ENCODE data around the gene LSP1.
A peak's percentile ranks its signal among the peaks of the same experiment; 100 is the strongest.

Gene LSP1

DNA sequence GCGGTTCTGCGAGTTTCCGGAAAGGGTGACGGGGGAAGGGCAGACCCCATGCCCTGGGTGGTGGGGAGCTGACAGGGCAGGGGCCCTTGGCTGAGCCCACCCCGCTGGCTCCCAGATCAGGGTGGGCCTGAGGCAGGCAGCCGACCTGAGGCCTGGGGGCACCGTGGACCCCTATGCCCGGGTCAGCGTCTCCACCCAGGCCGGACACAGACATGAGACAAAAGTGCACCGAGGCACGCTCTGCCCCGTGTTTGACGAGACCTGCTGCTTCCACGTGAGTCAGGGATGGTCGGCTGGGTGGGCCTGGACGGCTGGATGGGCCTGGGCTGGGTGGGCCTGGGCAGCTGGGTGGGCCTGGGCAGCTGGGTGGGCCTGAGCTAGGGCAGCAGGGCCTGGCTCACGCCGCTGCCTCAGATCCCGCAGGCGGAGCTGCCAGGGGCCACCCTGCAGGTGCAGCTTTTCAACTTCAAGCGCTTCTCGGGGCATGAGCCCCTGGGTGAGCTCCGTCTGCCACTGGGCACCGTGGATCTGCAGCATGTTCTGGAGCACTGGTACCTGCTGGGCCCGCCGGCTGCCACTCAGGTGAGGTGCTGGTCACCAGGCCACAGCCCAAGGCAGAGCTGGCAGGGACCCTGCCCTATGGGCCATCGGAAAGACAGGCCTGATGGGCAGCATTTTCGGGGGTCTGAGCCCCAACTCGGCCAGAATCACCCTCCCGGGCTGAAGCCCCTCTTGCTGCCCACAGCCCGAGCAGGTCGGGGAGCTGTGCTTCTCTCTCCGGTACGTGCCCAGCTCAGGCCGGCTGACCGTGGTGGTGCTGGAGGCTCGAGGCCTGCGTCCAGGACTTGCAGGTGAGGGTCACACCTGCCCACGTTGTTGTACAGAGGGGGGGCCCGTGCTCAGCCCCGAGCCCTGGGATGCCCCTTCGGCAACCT, 16.6 kb upstream of the LSP1 start:
- no peak for DNase-seq (ENCODE audit: extremely low read depth in 1 of 2, low read depth in 1 of 2)

DNA sequence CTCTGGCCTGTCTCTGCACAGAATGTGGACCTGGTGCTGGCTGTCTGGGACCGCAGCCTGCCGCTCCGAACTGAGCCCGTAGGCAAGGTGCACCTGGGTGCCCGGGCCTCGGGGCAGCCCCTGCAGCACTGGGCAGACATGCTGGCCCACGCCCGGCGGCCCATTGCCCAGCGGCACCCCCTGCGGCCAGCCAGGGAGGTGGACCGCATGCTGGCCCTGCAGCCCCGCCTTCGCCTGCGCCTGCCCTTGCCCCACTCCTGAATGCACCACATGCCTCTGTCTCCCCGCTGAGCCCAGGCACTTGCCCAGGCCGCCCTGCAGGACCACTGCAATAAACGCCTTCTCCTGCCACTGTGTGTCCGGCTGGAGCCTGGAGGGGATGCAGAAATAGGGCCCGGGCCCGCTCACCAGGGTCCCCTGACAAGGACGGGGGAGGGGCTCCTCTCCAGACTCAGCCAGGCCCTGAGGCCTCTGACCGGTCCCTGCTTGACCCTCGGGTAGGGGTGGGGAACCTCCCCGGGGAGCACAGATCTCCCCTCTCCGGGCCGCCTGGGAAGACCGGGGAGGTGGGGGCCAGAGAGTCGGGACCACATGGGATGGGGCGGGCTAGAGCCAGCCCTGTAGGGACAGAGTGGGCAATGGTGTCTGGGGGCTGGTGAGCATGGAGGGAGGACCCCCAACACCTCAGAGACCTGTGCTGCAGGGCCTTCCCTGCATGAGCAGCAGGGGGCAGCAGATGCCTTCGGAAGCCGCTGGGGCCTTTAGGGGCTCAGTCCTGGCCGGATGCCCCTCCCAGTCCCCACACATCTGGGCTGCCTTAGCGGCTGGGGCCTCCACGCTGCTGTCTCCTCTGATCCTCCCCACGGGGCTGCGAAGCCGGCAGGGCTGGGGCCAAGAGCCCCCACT, 15.5 kb upstream of the LSP1 start:
- peak; percentile 68 to 73 for DNase-seq (ENCODE audit: extremely low read depth in 1 of 2, low read depth in 1 of 2)

DNA sequence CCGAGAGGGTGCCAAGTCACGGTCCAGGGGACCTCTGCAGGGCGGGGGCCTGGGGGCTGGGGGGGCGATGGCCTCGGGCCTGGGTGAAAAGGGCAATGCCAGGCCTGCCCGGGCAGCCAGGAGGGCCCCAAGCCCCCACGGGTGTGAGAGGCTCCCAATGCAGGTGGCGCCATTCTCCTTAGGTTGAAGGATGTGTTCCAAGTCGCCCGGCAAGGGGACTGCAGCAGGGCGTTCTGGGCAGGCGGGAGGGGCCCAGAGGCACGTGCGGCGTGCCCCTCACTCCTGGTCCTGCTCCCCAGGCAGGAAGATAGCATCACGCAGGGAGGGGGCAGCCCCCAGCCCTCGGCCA, 14.8 kb upstream of the LSP1 start:
- no peak for DNase-seq (ENCODE audit: extremely low read depth in 1 of 2, low read depth in 1 of 2)

DNA sequence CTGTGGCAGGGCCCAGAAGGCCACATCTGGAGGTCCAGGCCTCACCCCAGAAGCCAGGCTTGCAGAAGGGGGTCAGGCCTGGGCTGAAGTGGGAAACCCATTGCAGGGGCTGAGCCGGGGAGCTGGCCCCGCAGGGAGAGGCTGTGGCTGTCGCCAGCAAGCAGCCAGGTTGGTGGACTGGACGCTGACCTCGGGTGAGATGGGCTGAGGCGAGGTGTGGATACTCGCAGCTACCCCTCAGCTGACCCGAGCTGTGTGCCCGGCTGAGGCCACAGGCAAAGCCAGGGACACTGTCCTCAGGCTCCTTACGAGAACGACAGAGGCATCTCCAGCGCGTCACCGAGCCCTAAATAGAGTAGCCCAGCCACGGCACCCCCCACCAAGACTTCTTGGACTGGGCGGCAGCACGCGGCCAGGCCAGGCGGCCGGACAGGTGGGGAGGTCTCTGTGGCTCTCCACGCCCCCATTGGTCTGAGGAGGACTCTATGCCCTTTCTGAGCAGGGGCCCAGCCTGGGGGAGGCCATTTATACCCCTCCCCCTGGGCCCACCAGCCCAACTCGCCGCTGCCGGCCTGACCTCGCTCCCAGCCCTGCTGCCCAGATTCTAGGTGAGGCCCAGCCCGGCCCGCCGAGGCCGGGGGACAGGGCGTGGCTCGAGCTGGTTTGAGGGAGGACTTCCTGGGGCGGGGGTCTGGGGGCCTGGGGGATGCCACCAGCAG, 14.3 kb upstream of the LSP1 start, which contains the start of gene TNNI2:
Gene TNNI2, plus strand, starts transcription at position 556 of the 719 bp plus-strand sequence. CDS start 716 bp downstream, outside the sequence.
- DNase-seq (ENCODE audit: extremely low read depth in 1 of 2, low read depth in 1 of 2), result no peak

DNA sequence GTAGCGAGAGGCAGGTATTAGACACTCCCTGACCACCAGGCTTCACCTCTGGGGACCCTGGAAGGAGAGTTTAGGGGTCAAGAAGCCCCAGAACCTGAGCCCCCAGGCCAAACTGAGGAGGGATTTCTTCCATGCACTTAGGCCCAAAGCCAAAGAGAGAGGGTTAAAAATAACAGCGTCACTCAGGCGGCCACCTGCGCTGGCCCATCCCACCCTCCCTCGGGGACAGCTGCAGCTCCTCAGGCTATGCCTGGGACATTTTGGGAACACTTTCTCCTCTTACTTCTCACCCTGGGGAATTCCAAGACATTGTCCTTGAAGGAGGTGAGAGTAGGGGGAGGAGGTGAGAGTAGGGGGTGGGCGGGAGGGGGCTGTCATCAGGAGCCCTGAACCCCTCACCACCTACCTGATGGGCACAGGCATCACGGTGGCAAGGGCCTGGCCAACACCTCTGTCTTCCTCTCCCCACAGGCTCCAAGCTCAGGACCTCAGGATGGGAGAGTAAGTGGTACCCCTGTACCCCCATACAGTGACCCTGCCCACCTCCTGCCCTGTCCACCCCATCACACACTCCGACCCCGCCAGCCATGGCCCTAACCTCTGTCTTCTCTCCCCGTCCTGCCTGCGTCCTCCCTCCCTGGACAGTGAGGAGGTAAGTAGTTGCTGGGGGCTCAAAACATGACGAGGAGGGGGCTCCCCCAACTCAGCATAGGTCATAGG, 13.5 kb upstream of the LSP1 start:
- no peak for DNase-seq (ENCODE audit: extremely low read depth in 1 of 2, low read depth in 1 of 2)

DNA sequence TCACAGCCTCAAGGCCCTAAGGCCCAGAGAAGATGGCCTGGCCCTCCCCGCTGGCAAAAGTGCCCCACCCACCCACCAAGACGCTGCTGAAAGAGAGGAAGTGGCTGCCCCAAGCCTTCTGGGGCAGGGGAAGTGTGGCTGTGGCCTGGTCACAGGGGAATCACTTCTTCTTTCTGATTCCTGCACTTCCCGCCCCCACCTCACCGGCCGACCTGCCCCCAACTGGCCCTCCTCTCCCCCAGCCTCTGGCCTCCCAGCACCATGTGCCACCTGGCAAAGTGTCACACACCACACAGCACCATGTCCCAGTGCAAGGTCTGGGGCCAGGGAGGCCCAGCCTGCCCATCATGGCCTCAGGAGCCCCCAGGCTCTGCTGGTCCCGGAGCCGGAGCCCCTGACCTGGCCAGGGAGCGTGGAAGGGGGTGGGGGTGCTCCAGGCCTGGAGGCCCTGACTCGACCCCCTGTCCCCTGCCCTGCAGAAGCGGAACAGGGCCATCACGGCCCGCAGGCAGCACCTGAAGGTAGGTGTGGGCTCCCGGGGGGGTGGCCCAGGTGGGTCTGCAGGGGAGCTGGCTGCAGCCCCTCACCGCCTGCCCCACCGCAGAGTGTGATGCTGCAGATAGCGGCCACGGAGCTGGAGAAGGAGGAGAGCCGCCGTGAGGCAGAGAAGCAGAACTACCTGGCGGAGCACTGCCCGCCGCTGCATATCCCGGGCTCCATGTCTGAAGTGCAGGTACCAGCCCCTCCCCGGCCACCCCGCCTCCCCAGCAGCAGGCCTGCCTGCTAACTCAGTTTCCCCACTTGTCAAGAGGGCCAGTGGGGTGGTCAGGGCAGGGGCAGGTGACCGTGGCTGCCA, 12.7 kb upstream of the LSP1 start:
- DNase-seq (ENCODE audit: extremely low read depth in 1 of 2, low read depth in 1 of 2), result no peak

DNA sequence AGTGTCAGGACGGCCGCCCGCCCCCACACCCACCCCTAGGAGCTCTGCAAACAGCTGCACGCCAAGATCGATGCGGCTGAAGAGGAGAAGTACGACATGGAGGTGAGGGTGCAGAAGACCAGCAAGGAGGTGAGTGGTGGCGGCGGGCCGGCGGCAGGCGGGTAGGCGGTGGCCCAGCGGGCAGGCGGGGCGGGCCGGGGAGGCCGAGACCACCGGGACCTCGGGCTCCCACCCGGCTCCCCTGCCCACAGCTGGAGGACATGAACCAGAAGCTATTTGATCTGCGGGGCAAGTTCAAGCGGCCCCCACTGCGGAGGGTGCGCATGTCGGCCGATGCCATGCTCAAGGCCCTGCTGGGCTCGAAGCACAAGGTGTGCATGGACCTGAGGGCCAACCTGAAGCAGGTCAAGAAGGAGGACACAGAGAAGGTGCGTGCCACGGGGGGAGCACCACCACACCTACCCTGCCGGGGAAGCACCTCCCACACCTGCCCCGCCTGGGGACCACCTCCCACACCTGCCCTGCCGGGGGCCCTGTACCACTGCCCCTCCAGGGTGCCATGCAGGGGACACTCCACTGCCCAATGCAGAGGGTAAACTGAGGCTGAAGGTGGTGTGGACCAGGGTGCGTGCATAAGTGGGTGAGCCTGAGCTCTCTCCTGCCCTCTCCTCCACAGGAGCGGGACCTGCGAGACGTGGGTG, 12.0 kb upstream of the LSP1 start:
- DNase-seq (ENCODE audit: extremely low read depth in 1 of 2, low read depth in 1 of 2), result no peak

DNA sequence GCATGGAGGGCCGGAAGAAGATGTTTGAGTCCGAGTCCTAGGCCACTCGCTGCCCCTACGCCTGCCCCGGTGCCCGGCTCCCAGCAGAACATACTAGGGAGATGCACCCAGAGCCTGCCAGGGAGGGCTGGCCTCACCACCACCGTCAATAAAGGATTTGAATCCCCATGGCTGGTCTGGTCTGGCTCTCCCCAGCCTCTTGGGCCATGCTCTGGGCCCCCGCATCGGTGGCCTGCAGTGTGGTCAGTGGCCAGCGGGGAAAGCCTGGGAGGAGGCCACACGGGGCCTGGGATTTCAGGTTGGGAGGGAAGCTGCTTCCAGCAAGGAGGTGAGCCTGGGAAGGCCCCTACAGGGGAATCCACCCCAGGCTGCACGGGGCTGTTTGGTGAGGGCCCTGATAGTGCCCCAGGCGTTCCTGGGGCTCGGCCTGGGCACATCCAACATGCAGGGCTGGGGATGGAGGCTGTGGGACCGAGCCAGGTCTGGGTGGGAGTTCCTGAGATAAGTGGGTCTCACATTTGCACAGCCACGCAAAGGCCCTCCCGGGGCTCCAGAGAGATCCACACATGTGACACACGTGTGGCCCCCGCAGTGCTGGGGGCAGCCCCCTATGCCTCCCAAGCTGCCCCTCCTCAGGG, 11.3 kb upstream of the LSP1 start:
- DNase-seq (ENCODE audit: extremely low read depth in 1 of 2, low read depth in 1 of 2), result no peak

DNA sequence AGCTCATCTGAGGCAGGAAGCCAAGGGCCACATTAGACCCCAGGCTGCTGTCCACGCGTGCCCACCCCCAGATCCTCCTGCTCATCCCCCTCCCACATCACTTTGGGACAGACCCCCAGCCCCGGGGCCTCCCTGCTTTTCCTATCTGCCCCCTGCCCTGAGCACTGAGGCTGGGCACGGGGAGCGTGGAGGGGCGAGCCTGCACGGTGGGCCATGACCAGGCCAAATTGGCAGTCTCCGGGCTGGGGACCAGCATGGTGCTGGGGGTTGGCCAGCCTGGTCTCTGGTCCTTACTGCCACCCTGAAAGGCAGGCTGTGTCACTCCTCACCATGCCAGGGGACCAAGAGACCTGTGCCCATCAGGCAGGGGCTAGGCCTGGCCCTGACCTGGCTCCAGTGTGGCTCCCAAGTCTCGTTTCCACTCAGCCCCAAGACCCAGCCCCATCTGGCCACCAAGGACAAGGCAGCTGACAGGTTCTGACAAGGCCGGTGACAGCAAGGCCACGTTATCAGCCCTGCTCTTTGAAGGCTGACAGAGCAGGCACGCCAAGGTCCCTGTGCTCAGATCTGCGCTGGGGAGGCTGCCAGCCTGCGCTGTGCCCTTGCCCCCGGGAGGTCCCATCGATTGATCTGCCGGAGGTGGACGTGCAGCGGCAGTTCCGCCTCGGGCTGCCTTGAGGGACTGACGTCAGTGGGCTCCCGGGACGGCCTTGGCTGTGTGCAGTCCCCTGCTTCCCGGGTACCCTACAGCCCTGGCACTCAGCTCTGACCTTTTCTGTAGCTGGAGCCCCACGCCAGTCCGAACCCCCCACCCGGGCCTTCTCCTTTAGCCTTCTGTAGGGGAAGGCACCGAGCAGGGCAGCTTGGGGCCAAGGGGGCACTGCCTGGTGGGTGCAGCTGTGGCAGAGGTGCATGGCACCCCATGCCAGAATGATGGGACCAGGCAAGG, 10.5 kb upstream of the LSP1 start:
- DNase-seq (ENCODE audit: extremely low read depth in 1 of 2, low read depth in 1 of 2), result no peak

DNA sequence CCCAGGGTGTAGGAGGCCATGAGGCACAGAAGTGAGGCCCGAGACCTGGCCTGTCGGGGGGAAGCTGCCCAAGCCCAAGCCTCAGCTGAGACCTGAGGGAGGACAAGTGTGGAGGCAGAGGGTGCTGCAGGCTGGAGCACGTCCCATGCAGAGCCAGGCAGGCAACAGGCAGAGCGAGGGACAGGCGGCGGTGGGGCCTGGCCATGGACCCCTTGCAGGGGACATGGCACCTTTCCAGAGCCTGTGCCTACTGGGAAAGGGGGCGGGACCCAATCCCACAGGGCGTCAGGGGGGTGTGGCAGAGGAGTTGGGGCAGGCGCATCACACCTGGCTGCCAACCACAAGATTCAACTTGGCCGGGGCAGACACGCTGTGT, 9.8 kb upstream of the LSP1 start:
- DNase-seq (ENCODE audit: extremely low read depth in 1 of 2, low read depth in 1 of 2), result no peak

DNA sequence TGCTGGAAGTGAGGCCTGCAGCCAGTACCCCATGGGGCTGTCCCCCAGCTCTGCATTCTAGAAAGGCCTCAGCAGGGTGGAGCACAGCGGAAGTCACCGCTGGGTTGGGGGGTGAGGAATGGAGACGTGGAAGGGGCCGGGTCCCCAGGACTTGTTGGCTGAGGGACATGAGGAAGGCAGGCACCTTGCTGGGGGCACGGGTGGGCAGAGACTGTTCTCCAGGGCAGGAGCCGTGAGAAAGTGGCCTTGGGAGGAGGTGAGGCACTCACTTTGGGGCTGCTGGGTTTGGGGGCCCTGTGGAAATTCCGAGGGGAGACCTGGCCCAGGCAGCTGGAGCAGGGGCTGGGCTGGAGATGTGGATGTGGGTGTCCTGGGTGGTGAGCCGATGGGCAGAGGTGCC, 9.1 kb upstream of the LSP1 start:
- DNase-seq (ENCODE audit: extremely low read depth in 1 of 2, low read depth in 1 of 2), result no peak

DNA sequence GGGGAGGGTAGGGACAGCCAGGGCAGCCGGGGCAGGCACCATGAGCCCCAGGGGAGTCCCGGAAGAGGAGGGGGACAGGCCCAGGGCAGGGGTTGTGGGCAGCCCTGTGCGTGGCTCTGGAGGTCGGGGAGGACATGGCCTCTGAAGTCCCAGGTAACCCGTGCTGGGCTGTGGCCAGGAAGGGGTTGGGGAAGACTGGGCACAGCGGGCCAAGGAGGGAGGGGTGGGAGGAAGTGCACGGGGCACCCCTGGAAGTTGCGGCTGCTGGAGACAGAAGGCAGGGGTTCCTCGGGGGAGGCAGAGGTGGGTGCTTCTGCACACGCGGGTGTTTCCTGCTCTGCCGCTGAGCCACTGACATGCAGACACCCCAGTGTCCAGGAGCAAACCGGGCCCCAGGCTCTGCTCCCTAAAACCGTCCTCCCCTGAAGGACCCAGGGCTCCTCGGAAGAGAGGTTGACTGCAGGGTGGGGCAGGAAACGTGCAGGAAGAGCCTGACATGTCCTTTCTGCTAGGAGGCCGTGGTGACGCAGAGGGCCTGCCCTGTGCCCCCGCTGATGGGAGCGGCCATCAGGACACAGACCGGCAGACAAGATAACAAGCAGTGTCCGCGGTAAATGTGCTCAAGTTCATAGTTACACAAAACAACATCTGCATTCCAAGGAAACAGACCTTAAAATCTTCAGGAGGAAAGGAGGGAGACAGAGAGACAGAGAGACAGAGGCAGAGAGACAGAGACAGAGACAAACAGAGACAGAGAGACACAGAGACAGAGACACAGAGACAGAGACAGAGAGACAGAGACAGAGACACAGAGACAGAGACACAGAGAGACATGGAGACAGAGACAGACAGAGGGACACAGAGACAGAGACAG, 8.4 kb upstream of the LSP1 start:
- no peak for DNase-seq (ENCODE audit: extremely low read depth in 1 of 2, low read depth in 1 of 2)

DNA sequence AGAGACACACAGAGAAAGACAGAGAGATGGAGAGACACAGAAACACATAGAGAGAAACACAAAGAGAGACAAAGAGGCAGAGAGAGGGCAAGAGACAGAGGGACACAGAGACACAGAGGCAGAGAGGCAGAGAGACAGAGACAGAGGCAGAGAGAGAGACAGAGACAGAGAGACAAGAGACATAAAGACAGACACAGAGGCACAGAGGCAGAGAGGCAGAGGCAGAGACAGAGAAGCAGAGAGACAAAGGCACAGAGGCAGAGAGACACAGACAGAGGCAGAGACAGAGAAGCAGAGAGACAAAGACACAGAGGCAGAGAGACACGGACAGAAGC, 7.8 kb upstream of the LSP1 start:
- DNase-seq (ENCODE audit: extremely low read depth in 1 of 2, low read depth in 1 of 2), result no peak

DNA sequence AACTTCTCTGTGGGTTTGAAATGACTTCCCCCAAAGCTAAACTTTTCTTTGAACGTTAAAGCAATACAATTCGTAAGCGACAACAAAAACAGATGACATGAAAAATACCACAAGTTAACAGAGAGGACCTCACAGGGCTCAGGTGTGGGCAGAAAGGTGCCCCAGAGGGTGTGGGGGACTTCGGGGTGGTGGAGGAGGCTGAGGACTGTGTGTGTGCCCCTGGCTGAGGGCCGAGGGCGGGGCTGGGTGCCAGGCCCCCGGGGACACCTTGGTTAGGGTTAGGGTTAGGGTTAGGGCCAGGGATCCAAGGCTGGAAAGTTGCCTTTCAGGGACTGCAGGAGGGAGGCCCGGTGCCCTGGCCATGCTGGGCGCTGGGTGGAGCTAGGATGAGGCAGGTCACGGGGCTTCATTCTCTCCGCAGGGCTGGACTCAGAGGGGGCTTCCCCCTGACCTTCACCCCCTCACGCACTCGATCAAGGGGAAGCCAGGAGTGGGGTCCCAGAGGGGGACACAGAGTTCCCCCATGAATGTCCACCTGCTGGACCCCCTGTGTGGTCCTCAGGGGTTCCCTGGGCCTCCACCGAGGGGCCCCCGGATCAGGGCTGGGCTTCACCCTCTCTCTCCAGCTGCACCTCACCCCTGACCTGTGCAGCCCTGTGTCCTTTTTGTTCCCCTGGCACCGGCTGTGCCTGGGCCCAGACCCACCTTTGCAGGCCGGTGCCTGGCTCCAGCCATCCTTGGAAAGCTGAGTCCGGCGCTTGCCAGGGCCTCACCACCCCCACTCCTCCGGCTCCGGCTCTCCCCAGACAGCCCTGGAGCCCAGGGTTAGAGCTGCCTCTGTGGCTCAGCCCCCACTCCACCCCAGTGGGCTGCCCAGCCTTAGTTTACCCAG, 7.1 kb upstream of the LSP1 start:
- no peak for DNase-seq (ENCODE audit: extremely low read depth in 1 of 2, low read depth in 1 of 2)

DNA sequence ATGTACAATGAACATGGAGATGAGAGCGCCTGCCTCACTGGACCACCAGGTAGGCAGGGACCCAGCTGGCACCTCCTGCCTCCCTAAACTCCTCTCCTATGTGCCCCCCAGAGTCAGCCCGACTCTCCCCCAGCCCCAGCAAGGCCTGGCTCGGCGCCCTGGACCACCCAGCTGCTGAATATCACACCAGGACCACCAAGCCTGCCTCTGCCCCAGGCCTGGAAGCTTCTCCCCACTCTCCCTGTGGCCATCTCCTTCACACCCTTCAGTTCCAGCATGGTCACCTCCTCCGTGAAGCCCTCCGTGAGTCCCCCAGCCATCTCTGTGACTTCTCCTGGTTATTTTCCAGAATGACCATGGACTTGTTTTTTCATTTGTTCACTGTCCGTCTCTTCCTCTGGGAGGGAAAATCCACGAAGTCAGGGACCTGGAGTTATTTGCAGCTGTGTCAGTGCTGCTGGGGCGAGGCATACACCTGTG, 6.4 kb upstream of the LSP1 start:
- DNase-seq (ENCODE audit: extremely low read depth in 1 of 2, low read depth in 1 of 2), result no peak
